ENCODE results near the gene PTPN4.

Gene PTPN4

GRCh38 chr2:119734047-119734446 is 25.7 kb upstream of the PTPN4 start:
- no peak for DNase-seq (ENCODE audit: low spot score)

GRCh38 chr2:119735565-119735964 is 24.2 kb upstream of the PTPN4 start:
- no peak for DNase-seq (ENCODE audit: low spot score)

- DNase-seq (ENCODE audit: low spot score), result no peak
Measured at GRCh38 chr2:119736021-119736420, 23.7 kb upstream of the PTPN4 start.

GRCh38 chr2:119739580-119740255 is 20.0 kb upstream of the PTPN4 start:
- DNase-seq (ENCODE audit: low spot score), result no peak

GRCh38 chr2:119741001-119741400 is 18.7 kb upstream of the PTPN4 start:
- no peak for DNase-seq (ENCODE audit: low spot score)

- no peak for DNase-seq (ENCODE audit: low spot score)
Measured at GRCh38 chr2:119741868-119742267, 17.9 kb upstream of the PTPN4 start.

- DNase-seq (ENCODE audit: low spot score), result no peak
Measured at GRCh38 chr2:119744335-119744939, 15.3 kb upstream of the PTPN4 start.

- DNase-seq (ENCODE audit: low spot score), result no peak
Measured at GRCh38 chr2:119745566-119745965, 14.2 kb upstream of the PTPN4 start.

- DNase-seq (ENCODE audit: low spot score), result no peak
Measured at GRCh38 chr2:119746836-119747686, 12.7 kb upstream of the PTPN4 start.

- DNase-seq (ENCODE audit: low spot score), result no peak
Measured at GRCh38 chr2:119748135-119748534, 11.6 kb upstream of the PTPN4 start.

GRCh38 chr2:119749477-119750012 is 10.2 kb upstream of the PTPN4 start:
- no peak for DNase-seq (ENCODE audit: low spot score)

GRCh38 chr2:119751706-119752105 is 8.0 kb upstream of the PTPN4 start:
- DNase-seq (ENCODE audit: low spot score), result no peak

- DNase-seq (ENCODE audit: low spot score), result no peak
Measured at GRCh38 chr2:119753041-119753929, 6.4 kb upstream of the PTPN4 start.

- DNase-seq (ENCODE audit: low spot score), result no peak
Measured at GRCh38 chr2:119753930-119754321, 5.8 kb upstream of the PTPN4 start.

GRCh38 chr2:119755906-119756305 is 3.8 kb upstream of the PTPN4 start:
- DNase-seq (ENCODE audit: low spot score), result no peak

GRCh38 chr2:119756837-119757236 is 2.9 kb upstream of the PTPN4 start:
- no peak for DNase-seq (ENCODE audit: low spot score)

- no peak for DNase-seq (ENCODE audit: low spot score)
Measured at GRCh38 chr2:119758881-119759450, 756 bp upstream of the PTPN4 start.

- no peak for DNase-seq (ENCODE audit: low spot score)
Measured at GRCh38 chr2:119760237-119760955, 674 bp downstream of the PTPN4 start.

GRCh38 chr2:119760956-119761275 is 1.2 kb downstream of the PTPN4 start:
- DNase-seq (ENCODE audit: low spot score), result no peak

GRCh38 chr2:119764832-119765231 is 5.1 kb downstream of the PTPN4 start:
- DNase-seq (ENCODE audit: low spot score), result no peak

GRCh38 chr2:119765433-119766002 is 5.8 kb downstream of the PTPN4 start:
- no peak for DNase-seq (ENCODE audit: low spot score)
